Trophoblast cell (in vitro differentiated cells and primary cell): ENCODE measurements around the gene DNAAF9.

Experiments
- DNase-seq, 2 donors: peaks; one replicate each; pipeline ENCODE4 v3.0.0-alpha.2; 2016
- H2AFZ ChIP-seq: 2 replicates; pipeline ENCODE4 v1.6.1; 2013; ENCODE audit warnings: low read length, moderate library complexity, mild to moderate bottlenecking; ENCODE audit not compliant: insufficient read depth, poor library complexity
- H2AK5ac ChIP-seq: 2 replicates; pipeline ENCODE4 v1.6.1; 2013; ENCODE audit warnings: mild to moderate bottlenecking, low read length
- H2BK120ac ChIP-seq: 2 replicates; pipeline ENCODE4 v1.6.1; 2013; ENCODE audit warnings: low read length, mild to moderate bottlenecking, moderate library complexity; ENCODE audit not compliant: insufficient read depth, poor library complexity
- H2BK12ac ChIP-seq: 2 replicates; pipeline ENCODE4 v1.6.1; 2013; ENCODE audit warnings: mild to moderate bottlenecking, low read length, moderate library complexity
- H2BK5ac ChIP-seq: 2 replicates; pipeline ENCODE4 v1.6.1; 2013; ENCODE audit warnings: low read length, low read depth, moderate library complexity, mild to moderate bottlenecking; ENCODE audit not compliant: poor library complexity
- H3K14ac ChIP-seq: 2 replicates; pipeline ENCODE4 v1.6.1; 2013; ENCODE audit warnings: mild to moderate bottlenecking, low read length
- H3K18ac ChIP-seq: 2 replicates; pipeline ENCODE4 v1.6.1; 2013; ENCODE audit warnings: mild to moderate bottlenecking, low read length
- H3K23ac ChIP-seq: 2 replicates; pipeline ENCODE4 v1.6.1; 2013; ENCODE audit warnings: low read length
- H3K27ac ChIP-seq: 2 replicates; pipeline ENCODE4 v1.5.1; 2013; ENCODE audit warnings: low read depth, mild to moderate bottlenecking, inconsistent platforms, low read length, moderate library complexity
- H3K27me3 ChIP-seq: 2 replicates; pipeline ENCODE4 v1.6.1; 2013; ENCODE audit warnings: inconsistent platforms, mild to moderate bottlenecking, low read length, moderate library complexity; ENCODE audit not compliant: insufficient read depth
- H3K36me3 ChIP-seq, 2 experiments: 1 replicate in 1 of 2; 2 replicates in 1 of 2; pipeline ENCODE4 v1.6.1; 2013; ENCODE audit warnings: low read length in 2 of 2, mild to moderate bottlenecking in 2 of 2, moderate library complexity in 1 of 2; ENCODE audit not compliant: insufficient read depth in 2 of 2, control insufficient read depth in 1 of 2
- H3K4ac ChIP-seq: 2 replicates; pipeline ENCODE4 v1.6.1; 2013; ENCODE audit warnings: low read depth, mild to moderate bottlenecking, low read length, moderate library complexity
- H3K4me1 ChIP-seq, 2 experiments: 1 replicate in 1 of 2; 2 replicates in 1 of 2; pipeline ENCODE4 v1.6.1; 2013; ENCODE audit warnings: low read length in 2 of 2, mild to moderate bottlenecking in 2 of 2, moderate library complexity in 1 of 2; ENCODE audit not compliant: insufficient read depth in 2 of 2, control insufficient read depth in 1 of 2
- H3K4me2 ChIP-seq: 2 replicates; pipeline ENCODE4 v1.6.1; 2013; ENCODE audit warnings: inconsistent platforms, mild to moderate bottlenecking, low read length, moderate library complexity
- H3K4me3 ChIP-seq: 2 replicates; pipeline ENCODE4 v1.5.1; 2013; ENCODE audit warnings: mild to moderate bottlenecking, low read depth, low read length, inconsistent platforms
- H3K79me1 ChIP-seq: one replicate; pipeline ENCODE4 v1.6.1; 2013; ENCODE audit warnings: low read length
- H3K79me2 ChIP-seq: 2 replicates; pipeline ENCODE4 v1.6.1; 2013; ENCODE audit warnings: low read length, mild to moderate bottlenecking; ENCODE audit not compliant: control insufficient read depth, insufficient read depth, poor library complexity
- H3K9ac ChIP-seq: 2 replicates; pipeline ENCODE4 v1.6.1; 2013; ENCODE audit warnings: mild to moderate bottlenecking, low read length
- H3K9me3 ChIP-seq: 2 replicates; pipeline ENCODE4 v1.6.1; 2013; ENCODE audit warnings: low read depth, mild to moderate bottlenecking, control low read depth, inconsistent platforms, low read length; ENCODE audit not compliant: insufficient read depth
- H4K12ac ChIP-seq: 2 replicates; pipeline ENCODE4 v1.6.1; 2013; ENCODE audit warnings: low read depth, mild to moderate bottlenecking, low read length, moderate library complexity
- H4K8ac ChIP-seq: 2 replicates; pipeline ENCODE4 v1.6.1; 2013; ENCODE audit warnings: low read depth, mild to moderate bottlenecking, low read length, moderate library complexity
- H4K91ac ChIP-seq: one replicate; pipeline ENCODE4 v1.6.1; 2013; ENCODE audit warnings: low read depth, mild to moderate bottlenecking, low read length, moderate library complexity
- WGBS: extraction: QIAGEN DNeasy Blood & Tissue Kit; methylation state at CpG from one replicate; pipeline ENCODE4 v1.1.7; 2013; ENCODE audit warnings: missing lambda C conversion rate; ENCODE audit not compliant: insufficient read length, insufficient coverage; ENCODE audit errors: extremely low coverage; 5-methylcytosine and 5-hydroxymethylcytosine counted together

The DNAAF9 gene

DNA sequence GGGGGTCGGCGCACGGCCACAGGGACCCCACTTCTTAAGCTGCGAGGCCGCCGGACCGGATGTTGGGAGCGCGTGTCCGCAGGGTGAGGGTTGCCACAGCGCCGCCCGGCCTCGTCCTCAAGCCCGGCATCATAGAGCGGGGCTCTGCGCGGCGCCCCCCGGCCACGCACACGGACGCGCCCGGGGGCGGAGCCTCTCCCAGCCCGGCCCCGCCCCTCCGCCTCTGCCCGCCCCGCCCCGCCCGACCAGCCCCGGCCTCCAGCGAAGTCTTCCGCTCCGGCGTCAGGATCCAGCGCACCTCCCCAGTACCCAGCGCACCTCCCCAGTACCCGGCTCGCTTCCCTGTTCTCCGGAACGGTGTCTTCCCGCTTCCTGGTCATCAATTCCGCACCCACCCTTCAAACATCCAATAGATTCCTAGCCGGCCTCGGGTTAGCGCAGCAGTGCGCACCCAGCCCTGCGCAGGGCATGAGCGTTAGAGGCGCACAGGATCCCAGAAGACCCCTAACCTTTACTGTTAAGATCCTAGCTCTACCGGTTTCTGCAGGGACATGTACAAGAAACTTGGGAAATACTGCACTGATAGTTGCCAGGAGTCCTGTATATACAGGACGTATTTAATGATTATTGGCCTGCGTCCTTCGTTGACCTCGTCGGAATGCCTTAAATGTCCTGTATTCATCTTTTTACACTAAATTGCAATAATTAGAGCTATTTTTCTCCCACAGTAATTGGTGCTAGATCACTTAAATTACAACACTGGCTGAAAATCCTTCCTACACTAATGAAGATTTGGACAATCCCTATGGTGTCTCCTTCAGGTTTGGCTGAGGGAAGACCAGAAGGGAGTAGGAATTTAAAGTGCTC is 535 bp upstream of the DNAAF9 start:
- peak overlapping the region; percentile 72 for H4K8ac ChIP-seq
- H3K27ac ChIP-seq = peak overlapping the region; percentile 50
- peak; percentile 48 to 72 for DNase-seq
- H3K4me1 ChIP-seq = peaks cover 5 to 8% of the 10 kb centered on the region in 2 experiments
- peak overlapping the region; percentile 91 for H3K9ac ChIP-seq
- no CpG with 5 or more reads among the region's 59 CpGs for WGBS
- no peak overlapping the region for H2BK12ac ChIP-seq
- no peak overlapping the region for H3K4ac ChIP-seq
- peak overlapping the region; percentile 95 for H3K4me2 ChIP-seq
- peak overlapping the region; percentile 77 for H2BK5ac ChIP-seq
- H3K79me2 ChIP-seq = peaks cover 8% of the 10 kb centered on the region
- H4K91ac ChIP-seq = peak overlapping the region; percentile 79
- H3K9me3 ChIP-seq = no peaks in the 10 kb centered on the region
- H2BK120ac ChIP-seq = peak overlapping the region; percentile 95
- peak overlapping the region; percentile 93 for H3K18ac ChIP-seq
- H3K4me3 ChIP-seq = peak overlapping the region; percentile 99
- no peak overlapping the region for H2AK5ac ChIP-seq
- H3K36me3 ChIP-seq = no peaks in the 10 kb centered on the region
- peaks cover 15% of the 10 kb centered on the region for H3K79me1 ChIP-seq
- peak overlapping the region; percentile 87 for H3K14ac ChIP-seq
- peak overlapping the region; percentile 66 for H3K23ac ChIP-seq
- no peaks in the 10 kb centered on the region for H3K27me3 ChIP-seq
- peak overlapping the region; percentile 90 for H4K12ac ChIP-seq
- H2AFZ ChIP-seq = peak overlapping the region; percentile 98

DNA sequence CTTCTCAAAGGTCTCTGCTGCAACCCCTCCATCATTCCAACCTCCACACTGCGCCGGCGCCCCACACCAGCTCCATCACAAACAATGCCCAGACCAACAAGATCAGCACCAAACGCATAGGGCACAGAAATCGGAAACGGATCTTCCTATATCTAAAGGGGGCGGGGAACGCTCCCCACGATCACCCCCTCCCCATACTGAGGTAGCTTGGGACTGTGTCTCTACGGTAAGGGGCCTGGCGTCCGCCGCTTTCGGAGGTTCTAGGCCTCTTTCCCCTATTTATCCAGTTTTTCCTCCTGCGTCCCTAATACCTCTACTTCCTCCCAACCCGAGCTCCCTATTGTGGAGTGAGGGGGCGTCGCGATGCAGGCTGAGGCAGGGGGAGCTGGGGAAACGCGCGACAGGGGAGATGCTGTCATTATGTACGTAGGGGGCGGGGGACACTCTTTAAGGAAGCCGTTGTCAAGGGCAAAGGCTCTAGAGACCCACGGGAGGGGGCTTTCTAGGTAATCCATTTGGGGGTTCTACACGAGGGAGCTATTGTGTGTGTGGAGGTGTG is 909 bp downstream of the DNAAF9 start:
- WGBS = no CpG with 5 or more reads among the region's 27 CpGs
- H3K27me3 ChIP-seq = no peaks in the 10 kb centered on the region
- peak overlapping the region; percentile 99 for H3K4me3 ChIP-seq
- no peak overlapping the region for H2AK5ac ChIP-seq
- peak overlapping the region; percentile 94 for H3K4me2 ChIP-seq
- no peak overlapping the region for H3K23ac ChIP-seq
- H3K14ac ChIP-seq = peak overlapping the region; percentile 92
- H4K12ac ChIP-seq = peak overlapping the region; percentile 77
- H2BK12ac ChIP-seq = no peak overlapping the region
- peaks cover 5 to 8% of the 10 kb centered on the region in 2 experiments for H3K4me1 ChIP-seq
- no peaks in the 10 kb centered on the region for H3K9me3 ChIP-seq
- H3K36me3 ChIP-seq = no peaks in the 10 kb centered on the region
- H2BK5ac ChIP-seq = no peak overlapping the region
- H3K79me2 ChIP-seq = peaks cover 8% of the 10 kb centered on the region
- peak overlapping the region; percentile 61 for H2AFZ ChIP-seq
- peak overlapping the region; percentile 51 for H3K18ac ChIP-seq
- no peak for DNase-seq
- H3K9ac ChIP-seq = peak overlapping the region; percentile 44
- H4K91ac ChIP-seq = peak overlapping the region; percentile 95
- peak overlapping the region; percentile 13 for H3K4ac ChIP-seq
- no peak overlapping the region for H3K27ac ChIP-seq
- H3K79me1 ChIP-seq = peaks cover 15% of the 10 kb centered on the region
- peak overlapping the region; percentile 86 for H2BK120ac ChIP-seq
- H4K8ac ChIP-seq = peak overlapping the region; percentile 90

DNA sequence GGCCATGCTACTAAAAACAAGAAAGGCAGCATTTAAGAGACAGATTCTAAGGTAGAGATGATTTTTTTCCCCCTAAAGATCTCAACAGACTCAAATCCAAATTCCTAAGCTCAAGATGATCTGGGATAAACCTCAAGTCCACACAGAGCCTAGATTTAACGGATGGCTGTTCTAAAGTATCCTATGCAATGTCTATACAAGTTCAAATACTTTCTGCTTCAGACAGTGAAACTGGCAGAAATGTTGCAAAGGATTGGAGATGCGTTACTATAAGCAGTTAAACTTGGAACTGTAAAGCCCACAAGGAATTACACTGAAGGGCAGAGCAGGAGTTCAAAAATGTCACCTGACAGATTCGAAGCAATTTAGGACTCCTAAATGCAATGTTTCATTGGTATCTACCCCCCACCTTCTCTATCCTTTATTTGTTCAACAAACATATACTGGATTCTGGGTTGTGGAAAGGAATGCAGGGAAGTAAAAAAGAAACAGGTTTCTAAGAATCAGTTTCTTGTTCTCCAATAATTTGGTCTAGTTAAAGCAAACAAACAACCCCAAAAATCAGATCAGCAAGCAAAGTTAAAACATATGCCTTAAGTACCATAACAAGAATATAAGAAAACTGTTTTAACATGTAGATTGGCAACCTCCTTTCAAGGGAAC is 1.6 kb downstream of the DNAAF9 start:
- Histone ChIP-seq H3K4me3 (no peak overlapping the region), H3K79me1 (peaks cover 15% of the 10 kb centered on the region), H3K79me2 (peaks cover 8% of the 10 kb centered on the region), H2AK5ac (no peak overlapping the region), H3K4me1 (peaks cover 5 to 8% of the 10 kb centered on the region in 2 experiments), H3K23ac (no peak overlapping the region), H4K8ac (no peak overlapping the region), H3K18ac (no peak overlapping the region), H3K9ac (no peak overlapping the region), H3K14ac (no peak overlapping the region), H2BK5ac (no peak overlapping the region), H3K36me3 (no peaks in the 10 kb centered on the region), H3K27me3 (no peaks in the 10 kb centered on the region), H2BK120ac (no peak overlapping the region), H3K27ac (no peak overlapping the region), H4K91ac (no peak overlapping the region), H2BK12ac (no peak overlapping the region), H3K4me2 (peak overlapping the region; percentile 94), H4K12ac (no peak overlapping the region), H3K9me3 (no peaks in the 10 kb centered on the region), H2AFZ (no peak overlapping the region), H3K4ac (no peak overlapping the region)
- peak in 1 of 2 donors; percentile 32 for DNase-seq
- no CpG with 5 or more reads among the region's 3 CpGs for WGBS

DNA sequence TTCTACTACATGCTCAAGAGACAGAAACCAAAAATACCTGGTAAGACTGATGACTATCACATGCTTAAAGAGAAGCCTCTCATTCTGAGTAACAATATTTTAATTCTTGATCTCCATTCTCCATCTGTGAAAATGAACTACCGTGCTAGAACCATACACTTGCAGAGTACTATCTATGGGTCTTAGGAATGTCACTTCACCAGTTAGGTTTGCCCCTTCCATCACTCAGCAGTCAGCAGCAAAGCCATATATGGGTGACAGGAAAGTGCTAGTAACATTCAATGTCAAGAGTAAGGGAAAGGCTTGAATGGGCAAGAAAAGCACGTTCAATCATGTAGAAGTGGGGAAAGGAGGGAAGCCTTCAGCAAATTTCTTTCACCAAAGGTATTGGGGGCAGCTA is 2.3 kb downstream of the DNAAF9 start:
- Histone ChIP-seq H2AFZ (no peak overlapping the region), H3K18ac (no peak overlapping the region), H3K27me3 (no peaks in the 10 kb centered on the region), H2BK120ac (no peak overlapping the region), H4K12ac (no peak overlapping the region), H2BK5ac (no peak overlapping the region), H3K23ac (no peak overlapping the region), H3K9me3 (no peaks in the 10 kb centered on the region), H4K91ac (no peak overlapping the region), H4K8ac (no peak overlapping the region), H3K79me1 (peaks cover 15% of the 10 kb centered on the region), H2BK12ac (no peak overlapping the region), H3K4ac (no peak overlapping the region), H3K79me2 (peaks cover 8% of the 10 kb centered on the region), H3K14ac (no peak overlapping the region), H3K4me2 (peak overlapping the region; percentile 30), H3K9ac (no peak overlapping the region), H3K27ac (no peak overlapping the region), H3K4me1 (peaks cover 5 to 8% of the 10 kb centered on the region in 2 experiments), H3K4me3 (no peak overlapping the region), H2AK5ac (no peak overlapping the region), H3K36me3 (no peaks in the 10 kb centered on the region)
- WGBS = no CpG with 5 or more reads among the region's 2 CpGs
- DNase-seq = peak; percentile 64 to 88
